Right atrium auricular region (tissue), 2 donors: ENCODE data around the gene GALM. TPM values are rescaled to one million over a fixed set of nuclear protein-coding genes. Genes with fewer than 3 reads are reported as not detected.
"Not testable (repeated sequence)": the region's sequence is repeated elsewhere in the genome, so short reads cannot be mapped to it uniquely, and the experiment has no call there.

Experiments used
- DNase-seq: peaks from one replicate; pipeline ENCODE4 v3.0.0-alpha.2; 2019; ENCODE audit warnings: low spot score
- H3K27ac ChIP-seq, 2 donors: fragments of 200-600 bp; sonication (generic); 1 replicate in 1 of 2; 2 replicates in 1 of 2; pipeline ENCODE4 v1.5.1; 2016 to 2019
- H3K27me3 ChIP-seq, 2 donors: fragments of 200-600 bp; sonication (generic); one replicate each; pipeline versions ENCODE4 v1.5.1 to v1.6.0; 2017 to 2019
- H3K36me3 ChIP-seq: fragments of 200-600 bp; sonication (generic); one replicate; pipeline ENCODE4 v1.5.1; 2016
- H3K4me1 ChIP-seq, 2 donors: fragments of 200-600 bp; sonication (generic); one replicate each; pipeline versions ENCODE4 v1.5.1 to v1.6.0; 2017 to 2019
- H3K4me3 ChIP-seq, 2 donors: fragments of 200-600 bp; sonication (generic); 1 replicate in 1 of 2; 2 replicates in 1 of 2; pipeline ENCODE4 v1.5.1; 2017 to 2019; ENCODE audit warnings: mild to moderate bottlenecking in 1 of 2, moderate library complexity in 1 of 2
- H3K9me3 ChIP-seq, 2 donors: fragments of 200-600 bp; sonication (generic); one replicate each; pipeline ENCODE4 v1.5.1; 2019
- total RNA-seq, 2 donors: library from RNA; depleted of rRNA; stranded (reverse); fragments of >200 nt; gene quantifications; one replicate each; pipeline ENCODE4 v1.1.0, GENCODE V29; 2016
- TF ChIP-seq, protein P1 (sequence below), 2 donors: fragments of 200-600 bp; sonication (generic); IDR thresholded peaks; one replicate each; pipeline ENCODE4 v1.5.1; 2019; ENCODE audit warnings: antibody characterized with exemption in 2 of 2

Gene GALM
- total RNA-seq, 2 donors from 2014 or later: 13.9 to 17.9 TPM

DNA sequence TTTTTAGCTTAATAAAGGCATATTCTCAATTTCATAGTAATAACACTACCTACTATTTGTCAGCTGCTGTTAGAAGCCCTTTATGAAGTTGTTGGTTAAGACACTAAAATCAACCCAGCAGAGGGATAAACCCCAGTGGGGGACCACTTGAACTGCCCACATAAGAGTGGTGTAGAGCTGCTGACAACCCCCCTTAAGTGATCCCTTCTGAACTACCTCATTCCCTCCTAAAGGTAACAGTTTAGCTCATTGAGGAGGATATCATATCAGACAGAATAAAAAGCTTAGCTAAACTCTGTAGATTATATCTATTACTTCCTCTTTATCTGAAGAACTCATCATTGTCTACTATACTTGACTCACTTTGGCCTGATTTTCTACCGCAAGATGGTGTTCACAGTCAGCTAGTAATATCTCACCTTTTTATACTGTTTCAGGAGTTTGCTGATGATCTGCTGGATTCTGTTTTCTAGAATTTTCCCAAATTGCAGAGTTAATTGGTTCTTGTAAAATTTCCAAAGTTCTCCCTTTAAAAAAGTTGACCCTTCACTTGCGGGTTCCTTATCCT, 16.2 kb downstream of the GALM start:
- H3K36me3 ChIP-seq: peaks cover 33% of the 10 kb centered on the region
- no peaks in the 10 kb centered on the region for H3K27me3 ChIP-seq
- TF ChIP-seq, protein P1, sequence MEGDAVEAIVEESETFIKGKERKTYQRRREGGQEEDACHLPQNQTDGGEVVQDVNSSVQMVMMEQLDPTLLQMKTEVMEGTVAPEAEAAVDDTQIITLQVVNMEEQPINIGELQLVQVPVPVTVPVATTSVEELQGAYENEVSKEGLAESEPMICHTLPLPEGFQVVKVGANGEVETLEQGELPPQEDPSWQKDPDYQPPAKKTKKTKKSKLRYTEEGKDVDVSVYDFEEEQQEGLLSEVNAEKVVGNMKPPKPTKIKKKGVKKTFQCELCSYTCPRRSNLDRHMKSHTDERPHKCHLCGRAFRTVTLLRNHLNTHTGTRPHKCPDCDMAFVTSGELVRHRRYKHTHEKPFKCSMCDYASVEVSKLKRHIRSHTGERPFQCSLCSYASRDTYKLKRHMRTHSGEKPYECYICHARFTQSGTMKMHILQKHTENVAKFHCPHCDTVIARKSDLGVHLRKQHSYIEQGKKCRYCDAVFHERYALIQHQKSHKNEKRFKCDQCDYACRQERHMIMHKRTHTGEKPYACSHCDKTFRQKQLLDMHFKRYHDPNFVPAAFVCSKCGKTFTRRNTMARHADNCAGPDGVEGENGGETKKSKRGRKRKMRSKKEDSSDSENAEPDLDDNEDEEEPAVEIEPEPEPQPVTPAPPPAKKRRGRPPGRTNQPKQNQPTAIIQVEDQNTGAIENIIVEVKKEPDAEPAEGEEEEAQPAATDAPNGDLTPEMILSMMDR (IDR thresholded peaks at IDR 0.05): no peak

DNA sequence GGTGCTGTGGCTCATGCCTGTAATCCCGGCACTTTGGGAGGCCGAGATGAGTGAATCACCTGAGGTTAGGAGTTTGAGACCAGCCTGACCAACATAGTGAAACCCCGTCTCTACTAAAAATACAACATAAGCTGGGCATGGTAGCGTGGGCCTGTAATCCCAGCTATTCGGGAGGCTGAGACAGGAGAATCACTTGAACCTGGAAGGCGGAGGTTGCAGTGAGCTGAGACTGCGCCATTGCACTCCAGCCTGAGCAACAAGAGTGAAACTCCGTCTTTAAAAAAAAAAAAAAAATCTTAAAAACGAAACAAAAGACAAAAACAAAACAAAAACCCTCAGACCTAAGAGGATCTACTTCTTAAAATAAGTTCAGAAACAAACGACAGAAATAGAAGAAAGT, 16.7 kb downstream of the GALM start:
- not testable (repeated sequence) for H3K4me1 ChIP-seq, H3K9me3 ChIP-seq, H3K4me3 ChIP-seq, H3K27ac ChIP-seq, H3K27me3 ChIP-seq, DNase-seq
- peaks cover 33% of the 10 kb centered on the region for H3K36me3 ChIP-seq

More for the DNA sequence above, 16.2 kb downstream of the GALM start:
- no peak overlapping the region for H3K27ac ChIP-seq
- H3K4me1 ChIP-seq: no peaks in the 10 kb centered on the region
- no peak overlapping the region for H3K4me3 ChIP-seq
- no peak for DNase-seq
- no peaks in the 10 kb centered on the region for H3K9me3 ChIP-seq

DNA sequence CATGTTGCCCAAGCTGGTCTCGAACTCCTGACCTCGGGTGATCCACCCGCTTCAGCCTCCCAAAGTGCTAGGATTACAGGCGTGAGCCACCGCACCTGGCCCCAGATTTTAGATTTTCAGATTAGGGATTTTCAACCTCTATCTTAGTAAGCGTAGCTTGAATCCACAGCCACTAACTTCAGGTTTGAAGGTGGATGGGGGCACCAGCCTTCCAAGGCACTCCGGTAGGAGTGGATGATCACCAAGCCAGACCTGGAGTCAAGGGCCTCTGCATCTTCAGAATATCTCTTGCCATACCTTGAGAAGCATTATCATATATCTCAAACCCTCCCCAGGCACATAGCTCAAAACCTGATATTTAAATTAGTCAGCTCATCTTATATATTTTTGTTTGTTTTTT, 17.9 kb downstream of the GALM start:
- Histone ChIP-seq H3K27ac (no peak overlapping the region), H3K9me3 (no peaks in the 10 kb centered on the region), H3K36me3 (peaks cover 33% of the 10 kb centered on the region), H3K27me3 (no peaks in the 10 kb centered on the region), H3K4me1 (no peaks in the 10 kb centered on the region), H3K4me3 (no peak overlapping the region)
- DNase-seq: no peak
- TF ChIP-seq, protein P1 (IDR thresholded peaks at IDR 0.05): no peak

DNA sequence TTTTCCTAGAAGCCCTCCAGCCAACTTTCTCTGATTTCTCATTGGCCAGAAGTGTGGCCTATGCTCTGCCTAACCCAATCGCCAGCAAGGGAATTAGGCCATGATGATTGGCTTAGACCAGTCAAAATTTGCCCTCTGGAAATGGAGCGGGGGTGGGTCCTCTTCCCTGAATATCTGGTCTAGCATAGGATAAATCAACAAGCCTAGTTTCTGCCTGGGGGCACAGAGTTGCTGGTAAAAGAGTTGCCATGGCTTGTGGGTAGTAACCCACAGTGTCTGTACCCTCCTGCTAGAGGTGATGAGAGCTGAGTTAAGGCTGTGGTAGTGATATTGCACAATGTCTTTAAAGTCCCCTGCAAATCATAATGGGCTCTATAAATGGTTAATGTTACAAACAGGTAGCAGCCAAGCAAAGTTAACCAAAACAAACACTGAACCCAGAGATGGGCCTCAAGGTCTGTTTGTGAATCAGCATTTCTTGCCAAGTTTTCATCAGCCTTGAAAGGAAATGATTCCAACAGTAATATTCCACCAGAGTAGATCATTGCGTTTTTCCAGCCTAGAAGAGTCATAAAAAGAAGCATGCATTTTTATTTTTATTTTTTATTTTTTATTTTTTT, 19.3 kb downstream of the GALM start:
- TF ChIP-seq, protein P1 (IDR thresholded peaks at IDR 0.05): no peak
- Histone ChIP-seq H3K9me3 (no peaks in the 10 kb centered on the region), H3K4me1 (no peaks in the 10 kb centered on the region), H3K27ac (no peak overlapping the region), H3K27me3 (no peaks in the 10 kb centered on the region), H3K4me3 (no peak overlapping the region), H3K36me3 (peaks cover 25% of the 10 kb centered on the region)
- no peak for DNase-seq

DNA sequence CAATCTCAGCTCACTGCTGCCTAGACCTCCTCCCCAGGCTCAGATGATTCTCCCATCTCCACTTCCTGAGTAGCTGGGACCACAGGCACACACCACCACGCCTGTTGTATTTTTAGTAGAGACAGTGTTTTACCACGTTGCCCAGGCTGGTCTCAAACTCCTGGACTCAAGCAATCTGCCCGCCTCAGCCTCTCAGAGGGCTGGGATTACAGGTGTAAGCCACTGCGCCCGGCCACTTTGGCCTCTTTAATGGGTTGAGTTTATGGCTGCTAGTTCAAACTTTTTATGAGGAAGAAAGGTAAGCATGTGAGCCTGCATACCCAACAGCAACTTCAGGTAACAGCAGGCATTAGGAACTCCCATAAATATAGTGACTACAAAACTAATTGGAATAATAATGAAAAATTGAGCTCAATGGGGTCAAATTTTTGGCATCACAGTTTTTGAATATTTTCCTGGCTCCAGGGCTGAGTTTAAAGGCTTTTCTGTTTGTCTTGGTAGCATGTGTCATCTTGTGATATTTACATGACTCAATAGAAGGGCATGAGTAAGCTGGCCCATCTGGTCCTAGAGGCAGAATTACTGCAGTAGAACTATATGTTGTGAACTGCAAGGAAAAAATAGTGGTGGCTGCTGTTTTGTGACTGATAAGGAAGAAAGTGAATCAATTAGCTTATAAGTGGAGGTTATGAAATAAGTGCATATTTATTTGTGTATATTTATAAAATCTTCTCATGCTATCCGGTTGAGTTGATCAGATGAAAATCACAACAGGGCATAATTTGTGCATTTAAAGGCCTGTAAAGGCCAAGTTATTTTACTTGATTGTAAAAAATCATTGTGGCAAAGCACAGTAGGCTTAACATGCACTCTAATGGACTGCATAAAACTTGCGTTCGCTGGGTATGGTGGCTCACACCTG, 24.8 kb downstream of the GALM start:
- DNase-seq: no peak
- no peak overlapping the region for H3K4me3 ChIP-seq
- H3K36me3 ChIP-seq: peaks cover 5% of the 10 kb centered on the region
- TF ChIP-seq, protein P1 (IDR thresholded peaks at IDR 0.05): no peak
- peaks cover 0 to 5% of the 10 kb centered on the region in 2 donors for H3K4me1 ChIP-seq
- no peaks in the 10 kb centered on the region for H3K27me3 ChIP-seq
- no peak overlapping the region for H3K27ac ChIP-seq
- H3K9me3 ChIP-seq: no peaks in the 10 kb centered on the region

DNA sequence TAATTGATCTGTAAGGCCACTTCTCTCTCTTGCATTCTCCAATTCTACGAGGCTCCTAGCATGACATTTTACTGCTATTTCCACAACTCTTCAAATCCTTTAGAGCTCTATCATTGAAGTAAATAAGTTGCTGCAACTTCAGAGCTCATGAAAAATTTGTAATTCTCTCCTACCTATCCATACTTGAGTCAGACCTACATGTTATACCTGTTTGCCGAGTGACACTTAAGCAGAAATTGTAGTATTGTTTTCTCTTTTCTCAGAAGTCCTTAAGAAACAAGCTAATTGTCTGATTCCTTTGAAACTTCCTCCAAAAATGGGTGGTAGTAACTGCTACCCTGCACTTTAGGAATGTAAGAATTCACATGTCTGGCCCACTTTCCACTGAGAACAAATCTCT, 26.1 kb downstream of the GALM start:
- Histone ChIP-seq H3K27ac (no peak overlapping the region), H3K36me3 (peaks cover 5% of the 10 kb centered on the region), H3K4me3 (no peak overlapping the region), H3K27me3 (no peaks in the 10 kb centered on the region), H3K9me3 (no peaks in the 10 kb centered on the region), H3K4me1 (peaks cover 0 to 5% of the 10 kb centered on the region in 2 donors)
- no peak for DNase-seq
- TF ChIP-seq, protein P1 (IDR thresholded peaks at IDR 0.05): no peak
